OCI-LY7 (cell line): ENCODE data around the gene GALNT11.

ENCODE experiments used
- EZH2phosphoT487 ChIP-seq: fragments of 200-600 bp; sonication (generic); IDR thresholded peaks from 2 replicates; pipeline ENCODE4 v1.6.1; 2018; ENCODE audit warnings: low read depth, borderline replicate concordance, mild to moderate bottlenecking, mixed run types, antibody characterized with exemption, low read length, moderate library complexity, mixed read lengths
- TF ChIP-seq, protein P1 (sequence below): fragments of 200-600 bp; sonication (generic); conservative IDR thresholded peaks from 2 replicates; pipeline ENCODE4 v1.5.1; 2014; ENCODE audit warnings: mild to moderate bottlenecking, antibody characterized with exemption, low read length, moderate library complexity, mixed read lengths

DNA sequence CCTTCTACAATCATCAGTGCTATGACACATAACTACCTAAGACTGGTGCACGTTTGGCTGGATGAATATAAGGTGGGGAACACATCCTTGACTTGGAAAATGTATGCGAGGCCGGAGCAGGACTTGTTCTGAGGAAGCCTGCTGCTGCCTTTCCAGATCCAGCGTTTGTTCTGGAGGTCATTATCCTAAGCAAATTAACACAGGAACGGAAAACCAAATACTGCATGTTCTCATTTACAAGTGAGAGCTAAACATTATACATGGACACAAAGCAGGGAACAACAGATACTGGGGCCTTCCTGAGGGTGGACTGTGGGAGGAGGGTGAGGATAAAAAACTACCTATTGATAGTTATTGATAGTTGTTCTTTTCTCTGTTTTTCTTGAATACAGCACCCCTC, 10.8 kb upstream of the GALNT11 start:
- TF ChIP-seq, protein P1, sequence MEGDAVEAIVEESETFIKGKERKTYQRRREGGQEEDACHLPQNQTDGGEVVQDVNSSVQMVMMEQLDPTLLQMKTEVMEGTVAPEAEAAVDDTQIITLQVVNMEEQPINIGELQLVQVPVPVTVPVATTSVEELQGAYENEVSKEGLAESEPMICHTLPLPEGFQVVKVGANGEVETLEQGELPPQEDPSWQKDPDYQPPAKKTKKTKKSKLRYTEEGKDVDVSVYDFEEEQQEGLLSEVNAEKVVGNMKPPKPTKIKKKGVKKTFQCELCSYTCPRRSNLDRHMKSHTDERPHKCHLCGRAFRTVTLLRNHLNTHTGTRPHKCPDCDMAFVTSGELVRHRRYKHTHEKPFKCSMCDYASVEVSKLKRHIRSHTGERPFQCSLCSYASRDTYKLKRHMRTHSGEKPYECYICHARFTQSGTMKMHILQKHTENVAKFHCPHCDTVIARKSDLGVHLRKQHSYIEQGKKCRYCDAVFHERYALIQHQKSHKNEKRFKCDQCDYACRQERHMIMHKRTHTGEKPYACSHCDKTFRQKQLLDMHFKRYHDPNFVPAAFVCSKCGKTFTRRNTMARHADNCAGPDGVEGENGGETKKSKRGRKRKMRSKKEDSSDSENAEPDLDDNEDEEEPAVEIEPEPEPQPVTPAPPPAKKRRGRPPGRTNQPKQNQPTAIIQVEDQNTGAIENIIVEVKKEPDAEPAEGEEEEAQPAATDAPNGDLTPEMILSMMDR, result no peak
- no peak for TF ChIP-seq EZH2phosphoT487
